ENCODE results near the gene GTSF1L. TPM values are rescaled to one million over a fixed set of nuclear protein-coding genes. Genes with fewer than 3 reads are reported as not detected.

GTSF1L gene
- total and polyA plus RNA-seq, 9 of the 15 experiments (the other 6 are each of a cell fraction or from before 2014, with no cell fraction given), result not detected

- WGBS (ENCODE audit: insufficient coverage, low coverage, missing lambda C conversion rate), result under 1% methylated on average over 7 of the region's 7 CpGs
- Histone ChIP-seq H2AFZ (ENCODE audit: low read depth, low read length) (no peak overlapping the region), H3K9me1 (ENCODE audit: control insufficient read depth, insufficient read depth, low read length) (no peaks in the 10 kb centered on the region), H3K4me2 (ENCODE audit: insufficient read depth, low read length) (no peak overlapping the region), H3K9ac (ENCODE audit: insufficient read depth in 1 of 2, low read depth in 2 of 2, low read length in 2 of 2) (no peak overlapping the region), H3K36me3 (ENCODE audit: control insufficient read depth, insufficient read depth, low read length) (no peaks in the 10 kb centered on the region), H3K9me3 (replicated peaks; ENCODE audit: control insufficient read depth, insufficient read depth, low read depth, low read length) (no peaks in the 10 kb centered on the region), H3K4me3 (no peak overlapping the region), H3K27me3 (ENCODE audit: control insufficient read depth in 2 of 2, insufficient read depth in 2 of 2, low read length in 2 of 2) (peaks cover 10 to 41% of the 10 kb centered on the region in 2 experiments; a peak in 4 of 5 replicates), H4K20me1 (replicated peaks; ENCODE audit: control insufficient read depth, insufficient read depth, low read length) (no peaks in the 10 kb centered on the region), H3K27ac (ENCODE audit: extremely low read depth, low read depth, low read length) (no peak overlapping the region), H3K79me2 (ENCODE audit: control insufficient read depth, insufficient read depth, low read length) (no peaks in the 10 kb centered on the region), H3K4me1 (replicated peaks in 1 of 2; ENCODE audit: control insufficient read depth in 2 of 2, insufficient read depth in 2 of 2, low read length in 2 of 2) (no peaks in the 10 kb centered on the region)
- intact Hi-C loops (cut with micrococcal nuclease) (no loop called here), in situ Hi-C loops (cut with MboI) (no loop called here)
- ATAC-seq, result no peak
- DNase-seq (ENCODE audit: extremely low read depth in 1 of 4, low spot score in 3 of 4), result no peak
- no peak for FAIRE-seq
- no TSS peak for BruUV-seq (replicated peaks)
- no peak for TF ChIP-seq SMARCB1 (IDR thresholded peaks at IDR 0.05; ENCODE audit: insufficient read length, low read depth)
- no peak for TF ChIP-seq MED1 (CRISPR knock-in tag; IDR thresholded peaks at IDR 0.05; ENCODE audit: borderline replicate concordance)
- TF ChIP-seq CEBPB (tag; IDR thresholded peaks at IDR 0.05), result no peak
- TF ChIP-seq ZNF146 (CRISPR knock-in tag; IDR thresholded peaks at IDR 0.05; ENCODE audit: unreplicated experiment), result no peak
- TF ChIP-seq, protein P1, sequence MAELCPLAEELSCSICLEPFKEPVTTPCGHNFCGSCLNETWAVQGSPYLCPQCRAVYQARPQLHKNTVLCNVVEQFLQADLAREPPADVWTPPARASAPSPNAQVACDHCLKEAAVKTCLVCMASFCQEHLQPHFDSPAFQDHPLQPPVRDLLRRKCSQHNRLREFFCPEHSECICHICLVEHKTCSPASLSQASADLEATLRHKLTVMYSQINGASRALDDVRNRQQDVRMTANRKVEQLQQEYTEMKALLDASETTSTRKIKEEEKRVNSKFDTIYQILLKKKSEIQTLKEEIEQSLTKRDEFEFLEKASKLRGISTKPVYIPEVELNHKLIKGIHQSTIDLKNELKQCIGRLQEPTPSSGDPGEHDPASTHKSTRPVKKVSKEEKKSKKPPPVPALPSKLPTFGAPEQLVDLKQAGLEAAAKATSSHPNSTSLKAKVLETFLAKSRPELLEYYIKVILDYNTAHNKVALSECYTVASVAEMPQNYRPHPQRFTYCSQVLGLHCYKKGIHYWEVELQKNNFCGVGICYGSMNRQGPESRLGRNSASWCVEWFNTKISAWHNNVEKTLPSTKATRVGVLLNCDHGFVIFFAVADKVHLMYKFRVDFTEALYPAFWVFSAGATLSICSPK (IDR thresholded peaks at IDR 0.05; ENCODE audit: borderline replicate concordance), result no peak
- ChIA-PET POLR2A (interaction anchor here (0.7 to 0.8 kb wide), 2 partner anchors 85 to 317 kb away, joined by 3 read pairs; no protein-coding TSS in a partner anchor), CTCF (ENCODE audit: low intra/inter-chr PET ratio) (no interaction called here)
Observed at GRCh38 chr20:43755390-43755789, 28.6 kb upstream of the GTSF1L start.
